IMR-90 (cell line): ENCODE data around the gene GSTA1. TPM values are rescaled to one million over a fixed set of nuclear protein-coding genes. Genes with fewer than 3 reads are reported as not detected.
"Not testable (repeated sequence)": the region's sequence is repeated elsewhere in the genome, so short reads cannot be mapped to it uniquely, and the experiment has no call there.

ENCODE experiments used
- ATAC-seq: fragments of 200-7000 bp; cut with Tn5 transposase; 2 replicates; pipeline ENCODE4 v1.9.1; 2020; ENCODE audit warnings: low read depth, mild to moderate bottlenecking, moderate library complexity
- BruUV-seq: library from RNA; stranded (reverse); fragments of 400-500 nt; replicated peaks from 2 replicates; lab custom pipeline; 2021; lab: Mats Ljungman, UMichigan
- CTCF ChIA-PET: fragments of 300-600 bp; formaldehyde crosslinking; extraction: SDS; loops from one replicate; lab custom pipeline; 2021; ENCODE audit warnings: antibody characterized with exemption; lab: Yijun Ruan, JAX
- POLR2A ChIA-PET: fragments of 300-600 bp; sonication (Branson Sonifier 250); formaldehyde crosslinking; loops from one replicate; lab custom pipeline; 2022; ENCODE audit warnings: antibody characterized with exemption; ENCODE audit not compliant: unreplicated experiment; lab: Charles Lee
- DNase-seq: peaks from one replicate; pipeline ENCODE4 v3.0.0; 2013
- H2AFZ ChIP-seq: replicated peaks from 2 replicates; pipeline ENCODE3; 2013; ENCODE audit warnings: low read length, mild to moderate bottlenecking; ENCODE audit not compliant: poor library complexity
- H2AK5ac ChIP-seq: 2 replicates; pipeline ENCODE4 v1.6.1; 2013; ENCODE audit warnings: low read depth, low read length, inconsistent platforms
- H2AK9ac ChIP-seq: replicated peaks from 2 replicates; pipeline ENCODE3; 2013; ENCODE audit warnings: mild to moderate bottlenecking, low read depth, low read length, moderate library complexity; ENCODE audit not compliant: poor library complexity
- H2BK120ac ChIP-seq: 2 replicates; pipeline ENCODE4 v1.6.1; 2013; ENCODE audit warnings: low read depth, low read length, inconsistent platforms
- H2BK15ac ChIP-seq: 3 replicates; pipeline ENCODE4 v1.6.1; 2013; ENCODE audit warnings: low read depth, low read length, inconsistent platforms
- H2BK20ac ChIP-seq: 2 replicates; pipeline ENCODE4 v1.6.1; 2013; ENCODE audit warnings: low read depth, mild to moderate bottlenecking, inconsistent platforms, low read length, moderate library complexity
- H2BK5ac ChIP-seq: 2 replicates; pipeline ENCODE4 v1.6.1; 2013; ENCODE audit warnings: mild to moderate bottlenecking, low read depth, low read length, inconsistent platforms; ENCODE audit not compliant: poor library complexity, severe bottlenecking
- H3K14ac ChIP-seq: replicated peaks from 2 replicates; pipeline ENCODE4 v1.6.1; 2013; ENCODE audit warnings: low read depth, low read length, inconsistent platforms
- H3K18ac ChIP-seq: 2 replicates; pipeline ENCODE4 v1.6.1; 2013; ENCODE audit warnings: low read depth, low read length, control low read depth
- H3K23ac ChIP-seq: 2 replicates; pipeline ENCODE4 v1.6.1; 2013; ENCODE audit warnings: low read depth, low read length, inconsistent platforms
- H3K27ac ChIP-seq: 2 replicates; pipeline ENCODE4 v1.5.1; 2013; ENCODE audit warnings: mild to moderate bottlenecking, control low read depth, low read length; ENCODE audit not compliant: insufficient read depth
- H3K27me3 ChIP-seq: 2 replicates; pipeline ENCODE4 v1.6.1; 2013; ENCODE audit warnings: low read length; ENCODE audit not compliant: control insufficient read depth, insufficient read depth
- H3K36me3 ChIP-seq: 2 replicates; pipeline ENCODE4 v1.6.1; 2013; ENCODE audit warnings: low read length, mixed read lengths; ENCODE audit not compliant: control insufficient read depth, insufficient read depth
- H3K4ac ChIP-seq: 2 replicates; pipeline ENCODE4 v1.6.1; 2013; ENCODE audit warnings: low read depth, low read length, inconsistent platforms
- H3K4me1 ChIP-seq: 2 replicates; pipeline ENCODE4 v1.6.1; 2013; ENCODE audit warnings: low read length, mixed read lengths; ENCODE audit not compliant: control insufficient read depth, insufficient read depth
- H3K4me2 ChIP-seq: 2 replicates; pipeline ENCODE4 v1.6.1; 2013; ENCODE audit warnings: low read depth, mild to moderate bottlenecking, control low read depth, low read length, moderate library complexity
- H3K4me3 ChIP-seq: 2 replicates; pipeline ENCODE4 v1.5.1; 2013; ENCODE audit warnings: low read depth, mild to moderate bottlenecking, control low read depth, low read length, moderate library complexity; ENCODE audit not compliant: insufficient read depth
- H3K56ac ChIP-seq: 2 replicates; pipeline ENCODE4 v1.6.1; 2013; ENCODE audit warnings: low read length, inconsistent platforms; ENCODE audit not compliant: insufficient read depth; ENCODE audit errors: extremely low read depth
- H3K79me1 ChIP-seq, 2 experiments: 2 replicates each; pipeline ENCODE4 v1.6.1; 2013; ENCODE audit warnings: low read length in 2 of 2, inconsistent platforms in 1 of 2, low read depth in 1 of 2
- H3K9ac ChIP-seq: 2 replicates; pipeline ENCODE4 v1.6.1; 2013; ENCODE audit warnings: low read depth, low read length, control low read depth
- H3K9me1 ChIP-seq: 2 replicates; pipeline ENCODE4 v1.6.1; 2013; ENCODE audit warnings: low read length, inconsistent platforms; ENCODE audit not compliant: insufficient read depth
- H3K9me3 ChIP-seq: 2 replicates; pipeline ENCODE4 v1.6.1; 2013; ENCODE audit warnings: low read length; ENCODE audit not compliant: control insufficient read depth, insufficient read depth
- H4K20me1 ChIP-seq: 2 replicates; pipeline ENCODE4 v1.6.1; 2013; ENCODE audit warnings: low read length, inconsistent platforms; ENCODE audit not compliant: insufficient read depth
- H4K5ac ChIP-seq: 2 replicates; pipeline ENCODE4 v1.6.1; 2013; ENCODE audit warnings: mild to moderate bottlenecking, low read depth, low read length, control low read depth
- H4K8ac ChIP-seq, 2 experiments: 2 replicates each; pipeline ENCODE4 v1.6.1; 2013; ENCODE audit warnings: low read depth in 2 of 2, low read length in 2 of 2, control low read depth in 1 of 2, inconsistent platforms in 1 of 2
- H4K91ac ChIP-seq: 2 replicates; pipeline ENCODE4 v1.6.1; 2013; ENCODE audit warnings: low read depth, low read length, inconsistent platforms; ENCODE audit not compliant: insufficient read depth
- WGBS, 2 experiments: methylation state at CpG; one replicate each; pipeline versions ENCODE4 v1.1.5 to v1.1.7; 2013; ENCODE audit warnings: missing lambda C conversion rate in 2 of 2; ENCODE audit not compliant: insufficient read length in 1 of 2; ENCODE audit errors: extremely low coverage in 2 of 2; 5-methylcytosine and 5-hydroxymethylcytosine counted together
- dilution Hi-C: fragments of 300-500 bp; cut with HindIII; formaldehyde crosslinking; loops from one replicate; pipeline ENCODE4 v1.14.3; 2018; ENCODE audit warnings: low sequenced_read_pairs; ENCODE audit not compliant: unreplicated experiment
- in situ Hi-C: fragments of 300-500 bp; cut with MboI; formaldehyde crosslinking; loops from 3 replicates; pipeline ENCODE4 v1.14.3; 2019; ENCODE audit warnings: low sequenced_read_pairs, inconsistent platforms, mixed read lengths
- intact Hi-C: fragments of 100-400 bp; cut with micrococcal nuclease; formaldehyde crosslinking; loops from 2 replicates; pipeline ENCODE4 v1.10.0; 2022
- polyA plus RNA-seq, 3 experiments: library from polyadenylated mRNA; depleted of rRNA; stranded (reverse); fragments of >200 nt; gene quantifications; 2 replicates each; pipeline ENCODE4 v1.2.3, GENCODE V29; 2012; ENCODE audit warnings: low replicate concordance in 1 of 3
- total RNA-seq: library from RNA; depleted of rRNA; stranded (reverse); fragments of >200 nt; gene quantifications from 2 replicates; pipeline ENCODE4 v1.2.3, GENCODE V29; 2012

GSTA1 gene
- total and polyA plus RNA-seq, 2 of the 4 experiments (the other 2 are of a cell fraction): 0.18 to 0.31 TPM

DNA sequence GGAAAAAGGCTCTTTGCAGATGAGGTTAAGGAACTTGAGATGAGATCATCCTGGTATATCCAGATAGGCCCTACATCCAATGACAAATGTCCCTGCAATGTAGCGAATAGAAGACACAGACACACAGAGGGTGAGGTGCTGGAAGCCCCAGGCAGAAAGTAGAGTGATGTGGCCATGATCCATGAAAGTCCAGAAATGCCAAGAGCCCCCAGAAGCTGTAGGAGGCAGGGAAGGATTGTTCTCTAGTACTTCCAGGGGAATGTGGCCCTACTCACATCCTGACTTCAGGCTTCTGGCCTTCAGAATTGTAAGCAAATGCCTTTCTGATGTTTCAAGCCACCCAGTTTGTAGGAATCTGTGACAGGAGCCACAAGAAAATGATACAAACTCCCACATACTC is 14.0 kb downstream of the GSTA1 start:
- intact Hi-C loops, H3K14ac ChIP-seq, H4K5ac ChIP-seq, H3K79me1 ChIP-seq, H2AK9ac ChIP-seq, H2AK5ac ChIP-seq, CTCF ChIA-PET, H3K56ac ChIP-seq, H2BK15ac ChIP-seq, BruUV-seq, H3K9me3 ChIP-seq, H3K36me3 ChIP-seq, H3K4me2 ChIP-seq, H3K4me3 ChIP-seq, H3K9ac ChIP-seq, H3K9me1 ChIP-seq, H3K27me3 ChIP-seq, dilution Hi-C loops, H3K4me1 ChIP-seq, H4K20me1 ChIP-seq, POLR2A ChIA-PET: not testable (repeated sequence)
- H2AFZ ChIP-seq: peak overlapping the region; percentile 63
- H3K27ac ChIP-seq: peak overlapping the region; percentile 83
- H2BK20ac ChIP-seq: peak overlapping the region; percentile 80; the same call in 1 of the 2 replicates
- peak overlapping the region; percentile 43 for H4K91ac ChIP-seq
- in situ Hi-C loops: loop anchor here (5.0 kb wide), 1 partner anchor 38 kb away; no protein-coding TSS in a partner anchor
- DNase-seq: peak; percentile 56
- peak overlapping the region; percentile 99 for H2BK5ac ChIP-seq
- H2BK120ac ChIP-seq: peak overlapping the region; percentile 69; the same call in 1 of the 2 replicates
- H3K23ac ChIP-seq: 0 out of 2 replicates have a peak overlapping the region, but pooled peaks have one; percentile 31
- ATAC-seq: peak; percentile 84
- H3K4ac ChIP-seq: peak overlapping the region; percentile 91
- peak overlapping the region; percentile 49 to 85; a peak in 3 of 4 replicates for H4K8ac ChIP-seq
- peak overlapping the region; percentile 96; the same call in 1 of the 2 replicates for H3K18ac ChIP-seq
- WGBS, 2 experiments: no CpG with 5 or more reads among the region's 1 CpG
